ENCODE data around the gene MAD2L1BP. TPM values are rescaled to one million over a fixed set of nuclear protein-coding genes. Genes with fewer than 3 reads are reported as not detected.

The MAD2L1BP gene
- total and polyA plus RNA-seq, 2 donors (not counting 3 experiments of a cell fraction or from before 2014, with no cell fraction given), result 32.3 to 62.0 TPM

DNA sequence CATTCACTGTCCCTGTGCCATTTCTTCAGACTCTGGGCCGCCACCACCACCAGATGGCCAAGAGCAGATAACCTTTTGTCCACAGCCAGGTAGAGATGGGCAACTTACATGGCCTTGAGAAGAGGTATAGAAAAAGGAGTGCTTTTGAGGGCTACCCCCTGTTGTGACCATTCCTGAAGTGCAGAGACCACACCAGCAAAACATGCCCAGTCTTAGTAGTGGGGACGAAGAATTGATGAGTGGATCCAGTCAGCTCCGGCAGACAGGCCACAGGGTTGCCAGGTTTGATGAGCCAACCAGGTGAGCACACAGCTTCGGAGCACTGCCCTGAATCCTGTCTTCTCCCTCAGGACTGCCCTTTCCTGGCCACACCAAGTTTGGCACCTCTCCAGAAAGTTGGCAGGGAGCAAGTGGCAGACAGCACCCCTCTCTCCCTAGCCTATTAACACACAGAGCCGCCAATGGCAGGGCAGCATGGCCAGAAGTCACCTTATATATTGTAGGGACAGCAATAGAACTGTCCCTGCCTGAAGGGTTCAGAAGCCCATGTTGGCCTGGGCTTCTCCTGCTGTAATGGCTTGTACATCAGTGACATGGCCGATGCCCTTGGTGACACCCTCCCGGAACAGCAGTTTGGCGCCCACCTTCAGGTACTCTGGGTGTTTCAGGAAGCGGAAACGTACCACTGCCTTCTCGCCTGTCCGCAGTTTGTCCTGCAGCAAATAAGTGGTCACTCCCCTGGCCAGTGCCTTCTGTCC lies 14.4 kb upstream of the MAD2L1BP start:
- TSS peak; percentile 5 for BruUV-seq (replicated peaks)
- Histone ChIP-seq H3K36me3 (ENCODE audit: control insufficient read depth in 2 of 2, extremely low read depth in 1 of 2, insufficient read depth in 2 of 2, low read length in 2 of 2) (peaks cover 16 to 45% of the 10 kb centered on the region in 2 experiments), H4K20me1 (replicated peaks; ENCODE audit: control insufficient read depth, extremely low read depth, insufficient read depth, low read length) (no peaks in the 10 kb centered on the region), H3K9me3 (replicated peaks; ENCODE audit: control insufficient read depth, insufficient read depth, low read length) (no peaks in the 10 kb centered on the region), H3K27ac (ENCODE audit: insufficient read depth, low read depth, low read length) (no peak overlapping the region), H3K79me2 (ENCODE audit: control insufficient read depth, insufficient read depth, low read length) (peaks cover 7% of the 10 kb centered on the region), H3K27me3 (ENCODE audit: control insufficient read depth in 2 of 2, insufficient read depth in 2 of 2, low read length in 2 of 2) (no peaks in the 10 kb centered on the region), H2AFZ (ENCODE audit: low read depth, low read length) (no peak overlapping the region), H3K9ac (replicated peaks; ENCODE audit: extremely low read depth, insufficient read depth, low read length) (no peak overlapping the region), H3K4me2 (ENCODE audit: insufficient read depth, low read length) (no peak overlapping the region), H3K4me1 (ENCODE audit: control insufficient read depth, extremely low read depth, insufficient read depth, low read length) (peaks cover 1% of the 10 kb centered on the region), H3K4me3 (replicated peaks in 1 of 3; ENCODE audit: insufficient read depth in 1 of 3, low read depth in 1 of 3, low read length in 3 of 3) (no peak overlapping the region), H3K9me1 (replicated peaks; ENCODE audit: control insufficient read depth, extremely low read depth, insufficient read depth, low read length) (no peaks in the 10 kb centered on the region)
- ChIA-PET POLR2A (no interaction called here), CTCF (no interaction called here)
- TF ChIP-seq POLR2A (IDR thresholded peaks at IDR 0.05; ENCODE audit: low read depth, low read length), result no peak
- TF ChIP-seq, protein P1, sequence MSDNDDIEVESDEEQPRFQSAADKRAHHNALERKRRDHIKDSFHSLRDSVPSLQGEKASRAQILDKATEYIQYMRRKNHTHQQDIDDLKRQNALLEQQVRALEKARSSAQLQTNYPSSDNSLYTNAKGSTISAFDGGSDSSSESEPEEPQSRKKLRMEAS (IDR thresholded peaks at IDR 0.05; ENCODE audit: insufficient read depth, insufficient read length), result no peak
- no peak for TF ChIP-seq GATA2 (IDR thresholded peaks at IDR 0.05; ENCODE audit: insufficient read depth, insufficient read length, low read depth, low read length)
- TF ChIP-seq, protein P2, sequence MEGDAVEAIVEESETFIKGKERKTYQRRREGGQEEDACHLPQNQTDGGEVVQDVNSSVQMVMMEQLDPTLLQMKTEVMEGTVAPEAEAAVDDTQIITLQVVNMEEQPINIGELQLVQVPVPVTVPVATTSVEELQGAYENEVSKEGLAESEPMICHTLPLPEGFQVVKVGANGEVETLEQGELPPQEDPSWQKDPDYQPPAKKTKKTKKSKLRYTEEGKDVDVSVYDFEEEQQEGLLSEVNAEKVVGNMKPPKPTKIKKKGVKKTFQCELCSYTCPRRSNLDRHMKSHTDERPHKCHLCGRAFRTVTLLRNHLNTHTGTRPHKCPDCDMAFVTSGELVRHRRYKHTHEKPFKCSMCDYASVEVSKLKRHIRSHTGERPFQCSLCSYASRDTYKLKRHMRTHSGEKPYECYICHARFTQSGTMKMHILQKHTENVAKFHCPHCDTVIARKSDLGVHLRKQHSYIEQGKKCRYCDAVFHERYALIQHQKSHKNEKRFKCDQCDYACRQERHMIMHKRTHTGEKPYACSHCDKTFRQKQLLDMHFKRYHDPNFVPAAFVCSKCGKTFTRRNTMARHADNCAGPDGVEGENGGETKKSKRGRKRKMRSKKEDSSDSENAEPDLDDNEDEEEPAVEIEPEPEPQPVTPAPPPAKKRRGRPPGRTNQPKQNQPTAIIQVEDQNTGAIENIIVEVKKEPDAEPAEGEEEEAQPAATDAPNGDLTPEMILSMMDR (IDR thresholded peaks at IDR 0.05; ENCODE audit: extremely low read depth in 1 of 2, insufficient read depth in 1 of 2, low read depth in 1 of 2, low read length in 2 of 2), result no peak
- no peak for TF ChIP-seq EZH2 (IDR thresholded peaks at IDR 0.05; ENCODE audit: borderline replicate concordance, low read depth, low read length, severe bottlenecking)
- no peak for TF ChIP-seq FOS (IDR thresholded peaks at IDR 0.05; ENCODE audit: borderline replicate concordance, insufficient read depth, low read length)
- TF ChIP-seq JUN (IDR thresholded peaks at IDR 0.05; ENCODE audit: borderline replicate concordance, insufficient read depth, insufficient read length, low read depth), result no peak
- no peak for TF ChIP-seq POLR2AphosphoS5 (IDR thresholded peaks at IDR 0.05; ENCODE audit: insufficient read depth, low read depth, low read length)
- no peak for TF ChIP-seq MYC (IDR thresholded peaks at IDR 0.05; ENCODE audit: low read depth, low read length)
- DNase-seq (ENCODE audit: low read depth, low spot score) (no peak), FAIRE-seq (no peak)
- intact Hi-C loops (cut with micrococcal nuclease), result no loop called here
- dilution Hi-C loops (cut with MboI; ENCODE audit: extremely low pct_ligation_motif_present, low sequenced_read_pairs), result no loop called here
